Ovary (tissue), 3 donors: ENCODE measurements around the gene RABEPK.

Source experiments
- EP300 ChIP-seq: sonication (generic); formaldehyde crosslinking; IDR thresholded peaks from one replicate; pipeline ENCODE4 v1.6.1; 2017; ENCODE audit warnings: antibody characterized with exemption
- TF ChIP-seq, protein P1 (sequence below), 3 donors: fragments of 450-650 bp in 2 of 3; fragments of 200-600 bp in 1 of 3; IDR thresholded peaks; one replicate each; pipeline versions ENCODE4 v1.5.1 to v1.8.0; 2016 to 2022; ENCODE audit warnings: antibody characterized with exemption in 3 of 3, mild to moderate bottlenecking in 1 of 3
- donor health status: DM: no; HTN: no; CAD: no.

DNA sequence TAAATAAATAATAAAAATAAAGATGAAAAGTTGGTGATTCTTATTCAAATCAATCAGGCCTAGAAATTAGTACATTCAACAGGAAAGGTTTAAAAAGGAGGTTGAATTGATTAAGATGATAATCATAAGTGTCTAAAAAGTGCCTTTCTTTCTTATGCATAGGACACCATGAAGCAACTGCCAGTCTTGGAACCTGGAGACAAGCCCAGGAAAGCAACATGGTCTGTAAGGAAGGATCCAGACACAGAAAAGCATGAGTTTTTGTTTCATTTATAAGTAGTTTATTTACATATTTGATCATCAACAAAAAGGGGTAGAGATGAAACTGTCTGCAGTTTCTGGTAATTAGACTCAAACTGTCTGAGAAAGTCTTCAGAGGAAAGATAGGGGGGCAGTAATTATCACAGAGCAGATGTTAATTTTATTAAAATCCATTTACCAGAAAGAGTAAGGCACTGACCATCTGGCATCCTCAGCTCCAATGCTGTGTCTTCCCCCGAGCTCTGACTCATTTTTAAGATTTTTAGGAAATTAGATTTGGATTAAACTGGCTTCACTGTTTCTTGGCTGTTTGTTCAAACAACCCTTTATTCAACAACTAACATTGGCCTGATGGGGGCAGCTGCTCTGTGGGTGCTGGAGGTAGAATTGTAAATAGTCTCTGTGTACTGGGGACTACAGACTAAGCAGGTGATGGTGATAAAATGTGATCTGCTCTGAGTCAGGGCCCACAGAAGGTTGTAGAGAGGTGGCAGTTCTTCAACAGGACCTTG lies 2.7 kb downstream of the RABEPK start:
- TF ChIP-seq, protein P1, sequence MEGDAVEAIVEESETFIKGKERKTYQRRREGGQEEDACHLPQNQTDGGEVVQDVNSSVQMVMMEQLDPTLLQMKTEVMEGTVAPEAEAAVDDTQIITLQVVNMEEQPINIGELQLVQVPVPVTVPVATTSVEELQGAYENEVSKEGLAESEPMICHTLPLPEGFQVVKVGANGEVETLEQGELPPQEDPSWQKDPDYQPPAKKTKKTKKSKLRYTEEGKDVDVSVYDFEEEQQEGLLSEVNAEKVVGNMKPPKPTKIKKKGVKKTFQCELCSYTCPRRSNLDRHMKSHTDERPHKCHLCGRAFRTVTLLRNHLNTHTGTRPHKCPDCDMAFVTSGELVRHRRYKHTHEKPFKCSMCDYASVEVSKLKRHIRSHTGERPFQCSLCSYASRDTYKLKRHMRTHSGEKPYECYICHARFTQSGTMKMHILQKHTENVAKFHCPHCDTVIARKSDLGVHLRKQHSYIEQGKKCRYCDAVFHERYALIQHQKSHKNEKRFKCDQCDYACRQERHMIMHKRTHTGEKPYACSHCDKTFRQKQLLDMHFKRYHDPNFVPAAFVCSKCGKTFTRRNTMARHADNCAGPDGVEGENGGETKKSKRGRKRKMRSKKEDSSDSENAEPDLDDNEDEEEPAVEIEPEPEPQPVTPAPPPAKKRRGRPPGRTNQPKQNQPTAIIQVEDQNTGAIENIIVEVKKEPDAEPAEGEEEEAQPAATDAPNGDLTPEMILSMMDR (IDR thresholded peaks at IDR 0.05): no peak
- no peak for TF ChIP-seq EP300
